B cell (primary cell): ENCODE results near the gene ZNF814. TPM values are rescaled to one million over a fixed set of nuclear protein-coding genes. Genes with fewer than 3 reads are reported as not detected.

Source experiments
- ATAC-seq: fragments of 200-7000 bp; cut with Tn5 transposase; one replicate; pipeline ENCODE4 v1.10.0; 2021; ENCODE audit warnings: low read depth, mild to moderate bottlenecking, moderate number of reproducible peaks, moderate library complexity
- CTCF ChIA-PET: fragments of 350-600 bp; sonication (Branson Sonifier 250); formaldehyde crosslinking; loops from one replicate; lab custom pipeline; 2021; ENCODE audit warnings: antibody characterized with exemption, inconsistent platforms; lab: Charles Lee
- POLR2A ChIA-PET: fragments of 350-600 bp; sonication (Branson Sonifier 250); formaldehyde crosslinking; loops from one replicate; lab custom pipeline; 2021; ENCODE audit warnings: antibody characterized with exemption; lab: Charles Lee
- DNase-seq: peaks from one replicate; pipeline ENCODE4 v3.0.0; 2013
- H2AFZ ChIP-seq: 2 replicates; pipeline ENCODE4 v1.6.1; 2012; ENCODE audit warnings: mild to moderate bottlenecking, low read depth, low read length; ENCODE audit not compliant: insufficient read depth, poor library complexity, severe bottlenecking
- H3K27ac ChIP-seq, 2 donors: 1 replicate in 1 of 2; 2 replicates in 1 of 2; pipeline ENCODE4 v1.5.1; 2012 to 2013; ENCODE audit warnings: low read length in 2 of 2, mild to moderate bottlenecking in 2 of 2, moderate library complexity in 1 of 2
- H3K27me3 ChIP-seq, 4 experiments: fragments of 200-600 bp in 1 of 4; sonication (generic) in 1 of 4; replicated peaks in 1 of 4; 1 replicate in 2 of 4; 2 replicates in 2 of 4; pipeline versions ENCODE4 v1.6.1 to v1.7.0; 2013 to 2016; ENCODE audit warnings: low read length in 3 of 4, mild to moderate bottlenecking in 2 of 4, mixed read lengths in 1 of 4, moderate library complexity in 1 of 4; ENCODE audit not compliant: insufficient read depth in 4 of 4, control insufficient read depth in 3 of 4; ENCODE audit errors: control extremely low read depth in 1 of 4
- H3K36me3 ChIP-seq, 2 experiments: replicated peaks in 1 of 2; 1 replicate in 1 of 2; 2 replicates in 1 of 2; pipeline versions ENCODE4 v1.6.1 to v1.7.1; 2013; ENCODE audit warnings: low read length in 1 of 2; ENCODE audit not compliant: insufficient read depth in 2 of 2, control insufficient read depth in 1 of 2; ENCODE audit errors: control extremely low read depth in 1 of 2, extremely low read depth in 1 of 2
- H3K4me1 ChIP-seq, 2 donors: fragments of 200-600 bp in 1 of 2; sonication (generic) in 1 of 2; 1 replicate in 1 of 2; 2 replicates in 1 of 2; pipeline versions ENCODE4 v1.5.1 to v1.6.1; 2013 to 2017; ENCODE audit warnings: low read length in 2 of 2; ENCODE audit not compliant: control insufficient read depth in 2 of 2, insufficient read depth in 2 of 2
- H3K4me2 ChIP-seq: replicated peaks from 2 replicates; pipeline ENCODE3; 2012; ENCODE audit warnings: mild to moderate bottlenecking, low read depth, low read length; ENCODE audit not compliant: poor library complexity, severe bottlenecking
- H3K4me3 ChIP-seq, 5 experiments: fragments of 200-600 bp in 1 of 5; sonication (generic) in 1 of 5; 1 replicate in 3 of 5; 2 replicates in 2 of 5; pipeline versions ENCODE4 v1.5.1 to v1.7.0; 2011 to 2016; ENCODE audit warnings: low read length in 4 of 5, mild to moderate bottlenecking in 4 of 5, low read depth in 2 of 5, control low read depth in 1 of 5, moderate library complexity in 1 of 5; ENCODE audit not compliant: insufficient read depth in 1 of 5; ENCODE audit errors: control extremely low read depth in 1 of 5, extremely low read depth in 1 of 5
- H3K79me2 ChIP-seq: fragments of 200-600 bp; sonication (generic); one replicate; pipeline ENCODE4 v1.6.0; 2016; ENCODE audit warnings: low read length; ENCODE audit not compliant: control insufficient read depth, insufficient read depth
- H3K9ac ChIP-seq: fragments of 200-600 bp; sonication (generic); 2 replicates; pipeline ENCODE4 v1.6.1; 2017; ENCODE audit warnings: mild to moderate bottlenecking, low read length, moderate library complexity
- H3K9me3 ChIP-seq, 3 donors: one replicate each; pipeline versions ENCODE4 v1.6.1 to v1.7.1; 2013; ENCODE audit warnings: low read length in 2 of 3; ENCODE audit not compliant: control insufficient read depth in 2 of 3, insufficient read depth in 1 of 3; ENCODE audit errors: control extremely low read depth in 1 of 3
- H4K20me1 ChIP-seq: 2 replicates; pipeline ENCODE4 v1.6.0; 2012; ENCODE audit warnings: mild to moderate bottlenecking, low read length; ENCODE audit not compliant: insufficient read depth, control insufficient read depth, poor library complexity, severe bottlenecking
- H3K27ac Mint-ChIP-seq: one replicate; pipeline ENCODE4 v1.8.0; 2021; ENCODE audit warnings: mixed read lengths
- H3K27me3 Mint-ChIP-seq: one replicate; pipeline ENCODE4 v1.8.0; 2021; ENCODE audit warnings: mixed read lengths
- H3K4me1 Mint-ChIP-seq: one replicate; pipeline ENCODE4 v1.8.0; 2021; ENCODE audit warnings: mixed read lengths
- H3K4me3 Mint-ChIP-seq: one replicate; pipeline ENCODE4 v1.8.0; 2021; ENCODE audit warnings: mixed read lengths
- H3K9me3 Mint-ChIP-seq: one replicate; pipeline ENCODE4 v1.8.0; 2022; ENCODE audit warnings: mixed read lengths; ENCODE audit not compliant: insufficient read depth
- CTCF ChIP-seq: fragments of 200-600 bp; IDR thresholded peaks from one replicate; pipeline ENCODE4 v1.8.0; 2022; ENCODE audit warnings: antibody characterized with exemption, mild to moderate bottlenecking
- EZH2 ChIP-seq: IDR thresholded peaks from 2 replicates; pipeline ENCODE4 v1.6.1; 2012; ENCODE audit warnings: borderline replicate concordance, low read depth, mild to moderate bottlenecking, moderate library complexity, low read length; ENCODE audit not compliant: insufficient read depth, poor library complexity, severe bottlenecking
- WGBS: methylation state at CpG from one replicate; pipeline ENCODE4 v1.1.5; 2013; ENCODE audit warnings: missing lambda C conversion rate; ENCODE audit not compliant: insufficient coverage; 5-methylcytosine and 5-hydroxymethylcytosine counted together
- intact Hi-C: fragments of 100-400 bp; cut with micrococcal nuclease; formaldehyde crosslinking; loops from one replicate; pipeline ENCODE4 v1.10.0; 2022
- polyA plus RNA-seq: library from polyadenylated mRNA; depleted of rRNA; stranded (reverse); fragments of >200 nt; gene quantifications from 2 replicates; pipeline ENCODE4 v1.2.3, GENCODE V29; 2012
- total RNA-seq, 2 donors: library from RNA; stranded (reverse); fragments of 120-200 nt in 1 of 2; gene quantifications; 1 replicate in 1 of 2; 2 replicates in 1 of 2; pipeline versions ENCODE4 v1.2.3 to v1.2.4, GENCODE V29; 2013 to 2022

Gene ZNF814
- total and polyA plus RNA-seq, 2 donors (not counting 1 experiment from before 2014, with no cell fraction given) = 28.9 to 83.9 TPM

GRCh38 chr19:57816652-57817051 is 72.2 kb downstream of the ZNF814 start:
- Histone ChIP-seq H3K4me2 (no peak overlapping the region), H2AFZ (no peak overlapping the region), H3K4me3 (no peak overlapping the region), H3K27me3 (no peaks in the 10 kb centered on the region), H3K27ac (no peak overlapping the region), H3K4me1 (peaks cover 22 to 36% of the 10 kb centered on the region in 2 donors), H3K9ac (no peak overlapping the region), H3K36me3 (peaks cover 0 to 3% of the 10 kb centered on the region in 2 experiments), H3K79me2 (peaks cover 83% of the 10 kb centered on the region), H3K9me3 (no peaks in the 10 kb centered on the region), H4K20me1 (no peaks in the 10 kb centered on the region)
- Mint-ChIP-seq H3K27ac (no peak overlapping the region), H3K4me3 (peak overlapping the region; percentile 19), H3K27me3 (no peaks in the 10 kb centered on the region), H3K9me3 (no peaks in the 10 kb centered on the region), H3K4me1 (peaks cover 58% of the 10 kb centered on the region)
- no peak for ATAC-seq
- TF ChIP-seq CTCF (no peak), EZH2 (no peak)
- WGBS = 98% methylated on average over 4 of the region's 7 CpGs
- no peak for DNase-seq
- intact Hi-C loops = loop anchor here (5.0 to 10.0 kb wide), 5 partner anchors 89 to 382 kb away; partner anchors contain the start of genes ZNF211, ZNF417, ZNF671 and ZNF749
- POLR2A ChIA-PET = no interaction called here
- CTCF ChIA-PET = interaction anchor here (0.7 kb wide), 1 partner anchor 1398 kb away, joined by 3 read pairs; no protein-coding TSS in a partner anchor

GRCh38 chr19:57815247-57816075 is 73.4 kb downstream of the ZNF814 start:
- peaks cover 17 to 32% of the 10 kb centered on the region in 2 donors for H3K4me1 ChIP-seq
- Mint-ChIP-seq H3K27ac (peak overlapping the region; percentile 94), H3K4me3 (peak overlapping the region; percentile 97), H3K27me3 (no peaks in the 10 kb centered on the region), H3K9me3 (no peaks in the 10 kb centered on the region), H3K4me1 (peaks cover 52% of the 10 kb centered on the region)
- intact Hi-C loops = loop anchor here (1.0 to 10.0 kb wide), 6 partner anchors 46 to 381 kb away; partner anchors contain the start of genes ZNF211, ZNF417, ZNF586 and ZNF671
- POLR2A ChIA-PET = interaction anchor here (0.5 to 1.3 kb wide), 4 partner anchors 34 to 74 kb away, joined by 3 to 4 read pairs (median 3); partner anchors contain the start of genes ZNF586 and ZNF587
- ATAC-seq (no peak), DNase-seq (no peak)
- H3K79me2 ChIP-seq = peaks cover 74% of the 10 kb centered on the region
- peak overlapping the region; percentile 97 for H2AFZ ChIP-seq
- WGBS = 98% methylated on average over 12 of the region's 17 CpGs
- CTCF ChIA-PET = no interaction called here
- no peaks in the 10 kb centered on the region for H3K27me3 ChIP-seq
- peak overlapping the region; percentile 97 for H3K9ac ChIP-seq
- TF ChIP-seq EZH2 (no peak), CTCF (no peak)
- peaks cover under 1 to 3% of the 10 kb centered on the region in 2 experiments for H3K36me3 ChIP-seq
- peak overlapping the region; percentile 58 to 96 (median 87) for H3K4me3 ChIP-seq
- H4K20me1 ChIP-seq = no peaks in the 10 kb centered on the region
- no peaks in the 10 kb centered on the region for H3K9me3 ChIP-seq
- H3K27ac ChIP-seq = peak overlapping the region; percentile 65 to 84
- peak overlapping the region; percentile 91 for H3K4me2 ChIP-seq
